ENCODE results near the gene RTN3. TPM values are rescaled to one million over a fixed set of nuclear protein-coding genes. Genes with fewer than 3 reads are reported as not detected.

Gene RTN3
- total RNA-seq, 1 experiment from 2014 or later, result 145 TPM

GRCh38 chr11:63708764-63709163 is 27.5 kb downstream of the RTN3 start:
- TF ChIP-seq CTCF (IDR thresholded peaks at IDR 0.05) (no peak), POLR2AphosphoS5 (IDR thresholded peaks at IDR 0.05; ENCODE audit: low read depth, low read length) (no peak), SIN3A (IDR thresholded peaks at IDR 0.05; ENCODE audit: borderline replicate concordance, insufficient read depth, low read depth, low read length) (no peak), TCF7L2 (IDR thresholded peaks at IDR 0.05; ENCODE audit: low read depth, low read length) (no peak), REST (IDR thresholded peaks at IDR 0.05; ENCODE audit: insufficient read depth in 1 of 2, low read depth in 2 of 2, low read length in 1 of 2) (no peak)
- H3K36me3 ChIP-seq (ENCODE audit: control insufficient read depth, insufficient read depth, low read length), result no peaks in the 10 kb centered on the region; the same call in 1 of the 2 replicates
- DNase-seq (ENCODE audit: low read depth, low spot score) (no peak), ATAC-seq (no peak)
- peaks cover 11% of the 10 kb centered on the region for H3K4me1 ChIP-seq (ENCODE audit: control insufficient read depth, insufficient read depth, low read length)
- BruUV-seq (replicated peaks), result no TSS peak
- CTCF ChIA-PET, result no interaction called here
- POLR2A ChIA-PET, result interaction anchor here (0.5 kb wide), 1 partner anchor 15 kb away, joined by 8 read pairs; no protein-coding TSS in a partner anchor
- no peak overlapping the region for H3K4me3 ChIP-seq (ENCODE audit: low read depth in 2 of 2, low read length in 2 of 2)
- in situ Hi-C loops (cut with HindIII; ENCODE audit: low pct_unique_long_range_greater_than_20kb, low sequenced_read_pairs) (no loop called here), intact Hi-C loops (cut with micrococcal nuclease; ENCODE audit: unreplicated experiment) (no loop called here)
- no peak overlapping the region for H3K27ac ChIP-seq (ENCODE audit: low read length)
- H3K9me3 ChIP-seq (ENCODE audit: control insufficient read depth, insufficient read depth, low read depth, low read length), result no peaks in the 10 kb centered on the region
- H3K27me3 ChIP-seq (ENCODE audit: control insufficient read depth, insufficient read depth, low read length), result no peaks in the 10 kb centered on the region

GRCh38 chr11:63709336-63709884 is 28.1 kb downstream of the RTN3 start:
- ChIA-PET CTCF (no interaction called here), POLR2A (no interaction called here)
- Histone ChIP-seq H3K4me3 (ENCODE audit: low read depth in 2 of 2, low read length in 2 of 2) (no peak overlapping the region), H3K9me3 (ENCODE audit: control insufficient read depth, insufficient read depth, low read depth, low read length) (no peaks in the 10 kb centered on the region), H3K27ac (ENCODE audit: low read length) (no peak overlapping the region), H3K4me1 (ENCODE audit: control insufficient read depth, insufficient read depth, low read length) (peaks cover 11% of the 10 kb centered on the region), H3K36me3 (ENCODE audit: control insufficient read depth, insufficient read depth, low read length) (no peaks in the 10 kb centered on the region; the same call in 1 of the 2 replicates), H3K27me3 (ENCODE audit: control insufficient read depth, insufficient read depth, low read length) (no peaks in the 10 kb centered on the region)
- no peak for TF ChIP-seq TCF7L2 (IDR thresholded peaks at IDR 0.05; ENCODE audit: low read depth, low read length)
- TF ChIP-seq REST (IDR thresholded peaks at IDR 0.05; ENCODE audit: insufficient read depth in 1 of 2, low read depth in 2 of 2, low read length in 1 of 2), result no peak
- TF ChIP-seq POLR2AphosphoS5 (IDR thresholded peaks at IDR 0.05; ENCODE audit: low read depth, low read length), result no peak
- no peak for TF ChIP-seq CTCF (IDR thresholded peaks at IDR 0.05)
- no peak for TF ChIP-seq SIN3A (IDR thresholded peaks at IDR 0.05; ENCODE audit: borderline replicate concordance, insufficient read depth, low read depth, low read length)
- BruUV-seq (replicated peaks), result no TSS peak
- DNase-seq (ENCODE audit: low read depth, low spot score) (no peak), ATAC-seq (no peak)
- in situ Hi-C loops (cut with HindIII; ENCODE audit: low pct_unique_long_range_greater_than_20kb, low sequenced_read_pairs), result no loop called here
- intact Hi-C loops (cut with micrococcal nuclease; ENCODE audit: unreplicated experiment), result no loop called here

Data from Panc1 (cell line).